ENCODE data around the gene FTO.
"Not testable (repeated sequence)": the region's sequence is repeated elsewhere in the genome, so short reads cannot be mapped to it uniquely, and the experiment has no call there.

Gene FTO

DNA sequence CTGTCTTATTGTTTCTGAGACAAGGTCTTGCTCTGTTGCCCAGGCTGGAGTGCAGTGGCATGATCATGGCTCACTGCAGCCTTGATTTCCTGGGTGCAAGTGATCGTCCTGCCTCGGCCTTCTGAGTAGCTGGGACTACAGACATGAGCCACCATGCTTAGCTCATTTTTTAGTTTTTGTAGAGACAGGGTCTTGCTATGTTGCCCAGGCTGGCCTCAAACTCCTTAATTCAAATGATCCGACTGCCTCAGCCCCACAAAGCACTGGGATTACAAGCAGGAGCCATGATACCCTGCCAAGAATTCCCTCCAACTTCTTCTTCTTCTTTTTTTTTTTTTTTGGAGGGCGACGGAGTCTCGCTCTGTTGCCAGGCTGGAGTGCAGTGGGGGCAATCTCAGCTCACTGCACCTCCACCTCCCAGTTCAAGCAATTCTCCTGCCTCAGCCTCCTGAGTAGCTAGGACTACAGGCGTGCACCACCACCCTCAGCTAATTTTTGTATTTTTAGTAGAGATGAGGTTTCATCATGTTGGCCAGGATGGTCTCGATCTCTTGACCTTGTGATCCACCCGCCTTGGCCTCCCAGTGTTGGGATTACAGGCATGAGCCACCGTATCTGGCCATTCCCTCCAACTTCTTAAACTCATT lies 477.9 kb downstream of the FTO start:
- in situ Hi-C loops (cut with HindIII; ENCODE audit: low sequenced_read_pairs) = not testable (repeated sequence)

DNA sequence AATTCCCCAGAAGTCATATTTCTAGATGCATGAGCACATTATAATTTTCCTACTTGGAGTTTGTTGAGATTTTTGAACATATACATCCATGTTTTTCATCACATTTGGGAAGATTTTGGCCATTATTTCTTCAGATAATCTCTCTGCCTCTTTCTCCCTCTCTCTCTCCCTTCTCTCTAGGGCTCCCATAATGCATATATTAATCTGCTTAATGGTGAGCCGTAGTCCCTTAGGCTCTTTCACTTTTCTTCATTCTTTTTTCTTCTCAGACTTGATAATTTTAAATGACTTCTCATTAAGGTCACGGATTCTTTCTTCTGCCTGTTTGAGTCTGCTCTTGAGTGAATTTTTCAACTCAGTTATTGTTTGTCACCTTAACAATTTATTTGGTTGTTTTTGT lies 481.1 kb downstream of the FTO start:
- in situ Hi-C loops (cut with HindIII; ENCODE audit: low sequenced_read_pairs) = no loop called here

- in situ Hi-C loops (cut with HindIII; ENCODE audit: low sequenced_read_pairs) = no loop called here
These were observed 487.2 kb downstream of the FTO start for GRCh38 chr16:54191163-54191562.

DNA sequence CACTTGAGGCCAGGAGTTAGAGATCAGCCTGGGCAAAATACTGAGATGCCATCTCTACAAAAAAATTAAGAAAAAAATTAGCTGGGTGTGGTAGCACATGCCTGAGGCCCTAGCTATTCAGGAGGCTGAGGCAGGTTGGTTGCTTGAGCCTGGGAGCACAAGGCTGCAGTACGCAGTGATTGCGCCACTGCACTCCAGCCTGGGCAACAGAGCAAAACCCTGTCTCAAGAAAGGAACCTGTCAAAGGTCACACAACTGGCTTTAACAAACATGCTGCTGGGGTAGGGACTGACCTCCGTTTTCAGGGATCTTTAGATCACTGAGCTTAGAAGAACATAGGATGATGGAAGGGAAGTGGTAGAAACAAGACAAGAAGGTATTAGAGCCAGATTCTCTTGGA lies 487.6 kb downstream of the FTO start:
- in situ Hi-C loops (cut with HindIII; ENCODE audit: low sequenced_read_pairs) = no loop called here

GRCh38 chr16:54193013-54193664 lies 489.2 kb downstream of the FTO start:
- in situ Hi-C loops (cut with HindIII; ENCODE audit: low sequenced_read_pairs) = no loop called here

DNA sequence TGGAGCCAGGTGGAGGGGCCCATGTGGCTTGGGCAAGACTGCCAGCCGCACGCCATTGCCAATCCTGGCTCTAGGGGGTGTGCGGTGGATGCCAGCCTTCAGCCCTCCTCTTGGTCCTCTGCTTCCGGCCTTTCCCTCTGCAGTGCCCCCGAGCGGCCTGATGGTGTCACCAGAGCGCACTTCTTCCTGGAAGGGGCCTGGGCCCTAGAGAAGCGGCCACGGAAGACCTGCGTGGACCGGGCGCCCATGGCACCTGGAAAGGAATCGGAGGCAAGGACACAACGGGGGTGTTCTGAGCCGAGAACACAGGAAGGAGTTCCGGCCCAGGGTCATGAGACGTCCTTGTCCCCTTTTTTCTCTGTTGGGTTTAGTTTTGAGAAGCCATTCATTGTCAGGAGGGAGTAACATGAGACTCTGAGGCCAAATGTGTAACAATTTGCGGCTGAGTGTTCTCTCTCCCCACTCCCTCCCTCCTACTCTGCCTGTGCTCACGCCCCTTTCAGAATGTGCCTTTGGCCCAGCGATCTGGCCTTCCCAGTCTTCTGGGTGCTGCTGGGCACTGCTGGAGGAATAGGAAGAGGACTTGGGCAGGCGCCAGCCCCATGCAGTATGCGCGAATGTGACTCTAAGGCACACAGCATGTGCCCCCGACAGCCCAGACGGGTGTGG lies 489.8 kb downstream of the FTO start:
- in situ Hi-C loops (cut with HindIII; ENCODE audit: low sequenced_read_pairs) = no loop called here

- in situ Hi-C loops (cut with HindIII; ENCODE audit: low sequenced_read_pairs) = no loop called here
These were observed 490.4 kb downstream of the FTO start for GRCh38 chr16:54194334-54194743.

DNA sequence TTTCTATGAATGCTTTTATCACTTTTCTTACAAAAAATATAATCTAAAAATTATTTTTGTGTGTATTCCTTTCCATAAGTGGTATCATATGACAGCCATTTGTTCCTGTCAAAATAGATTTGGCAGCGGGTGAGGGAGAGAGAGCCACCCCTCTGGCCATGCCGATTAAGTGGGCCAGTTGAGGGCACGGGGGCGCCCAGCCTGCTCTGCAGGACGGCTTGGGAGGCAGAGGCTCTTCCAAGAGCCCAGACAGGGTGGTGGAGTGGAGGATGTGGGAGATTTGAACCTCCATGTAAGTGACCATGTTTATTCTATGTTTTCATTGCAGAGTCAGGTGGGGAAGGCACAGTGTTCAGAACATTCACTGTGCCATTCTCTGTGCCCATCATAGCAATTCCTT lies 493.8 kb downstream of the FTO start:
- in situ Hi-C loops (cut with HindIII; ENCODE audit: low sequenced_read_pairs) = no loop called here

GRCh38 chr16:54199487-54200160 lies 495.7 kb downstream of the FTO start:
- in situ Hi-C loops (cut with HindIII; ENCODE audit: low sequenced_read_pairs) = no loop called here

DNA sequence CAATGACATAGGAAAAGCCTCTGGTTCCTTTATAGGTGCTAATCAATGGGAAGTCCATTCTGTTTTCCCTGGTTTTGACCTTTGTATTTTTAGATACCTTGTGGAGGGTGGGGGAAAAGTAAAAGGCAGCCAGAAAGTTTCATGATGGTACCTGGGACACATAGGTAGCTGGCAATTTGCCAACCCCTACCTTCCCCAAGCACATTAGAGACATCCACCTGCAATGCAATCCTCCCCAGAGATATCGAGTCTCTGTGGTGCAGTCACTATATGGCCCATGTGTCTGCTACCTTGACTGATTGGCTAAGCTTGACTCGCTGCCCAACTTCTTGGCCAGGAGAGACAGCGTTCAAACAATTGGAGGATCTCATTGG lies 496.2 kb downstream of the FTO start:
- in situ Hi-C loops (cut with HindIII; ENCODE audit: low sequenced_read_pairs) = no loop called here

GRCh38 chr16:54200720-54201119 lies 496.8 kb downstream of the FTO start:
- in situ Hi-C loops (cut with HindIII; ENCODE audit: low sequenced_read_pairs) = no loop called here

GRCh38 chr16:54201200-54201599 lies 497.2 kb downstream of the FTO start:
- in situ Hi-C loops (cut with HindIII; ENCODE audit: low sequenced_read_pairs) = no loop called here
